AG09309 (cell line): Measurements from ENCODE around the gene WDR12.
"Not testable (repeated sequence)": the region's sequence is repeated elsewhere in the genome, so short reads cannot be mapped to it uniquely, and the experiment has no call there.

Source experiments
- DNase-seq: peaks from one replicate; pipeline ENCODE4 v3.0.0-alpha.2; 2010; ENCODE audit warnings: low read depth
- H3K4me3 ChIP-seq: 2 replicates; pipeline ENCODE4 v1.5.1; 2011; ENCODE audit warnings: mild to moderate bottlenecking, low read depth, low read length, moderate library complexity; ENCODE audit not compliant: control insufficient read depth
- TF ChIP-seq, protein P1 (sequence below): IDR thresholded peaks from 2 replicates; pipeline ENCODE4 v1.5.1; 2011; ENCODE audit warnings: mild to moderate bottlenecking, low read depth, low read length, inconsistent platforms; ENCODE audit not compliant: insufficient read depth, control insufficient read depth; ENCODE audit errors: missing control alignments

Gene WDR12

GRCh38 chr2:202911203-202911511 lies 316 bp downstream of the WDR12 start:
- TF ChIP-seq, protein P1, sequence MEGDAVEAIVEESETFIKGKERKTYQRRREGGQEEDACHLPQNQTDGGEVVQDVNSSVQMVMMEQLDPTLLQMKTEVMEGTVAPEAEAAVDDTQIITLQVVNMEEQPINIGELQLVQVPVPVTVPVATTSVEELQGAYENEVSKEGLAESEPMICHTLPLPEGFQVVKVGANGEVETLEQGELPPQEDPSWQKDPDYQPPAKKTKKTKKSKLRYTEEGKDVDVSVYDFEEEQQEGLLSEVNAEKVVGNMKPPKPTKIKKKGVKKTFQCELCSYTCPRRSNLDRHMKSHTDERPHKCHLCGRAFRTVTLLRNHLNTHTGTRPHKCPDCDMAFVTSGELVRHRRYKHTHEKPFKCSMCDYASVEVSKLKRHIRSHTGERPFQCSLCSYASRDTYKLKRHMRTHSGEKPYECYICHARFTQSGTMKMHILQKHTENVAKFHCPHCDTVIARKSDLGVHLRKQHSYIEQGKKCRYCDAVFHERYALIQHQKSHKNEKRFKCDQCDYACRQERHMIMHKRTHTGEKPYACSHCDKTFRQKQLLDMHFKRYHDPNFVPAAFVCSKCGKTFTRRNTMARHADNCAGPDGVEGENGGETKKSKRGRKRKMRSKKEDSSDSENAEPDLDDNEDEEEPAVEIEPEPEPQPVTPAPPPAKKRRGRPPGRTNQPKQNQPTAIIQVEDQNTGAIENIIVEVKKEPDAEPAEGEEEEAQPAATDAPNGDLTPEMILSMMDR: no peak
- no peak for DNase-seq
- peak overlapping the region; percentile 95 for H3K4me3 ChIP-seq

DNA sequence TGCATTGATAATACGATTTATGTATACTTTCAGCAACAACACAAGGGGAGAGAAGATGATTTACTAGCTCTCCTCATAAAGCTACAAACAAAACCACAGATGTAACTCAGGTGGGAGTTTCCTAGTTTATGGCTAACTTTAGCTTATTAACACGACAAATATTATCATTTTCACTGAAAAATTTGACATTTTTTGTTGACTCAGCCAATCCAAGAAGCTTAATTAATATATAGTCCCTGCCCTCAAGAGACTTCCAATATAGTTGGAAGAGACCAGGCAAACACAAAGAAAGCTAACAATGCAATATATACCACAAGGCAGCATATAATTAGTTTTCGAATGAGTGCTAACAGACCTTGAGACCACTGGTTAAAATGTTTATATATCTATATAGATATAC lies 775 bp downstream of the WDR12 start:
- DNase-seq: no peak
- TF ChIP-seq, protein P1: no peak

GRCh38 chr2:202910250-202910649 lies 1.2 kb downstream of the WDR12 start:
- DNase-seq, H3K4me3 ChIP-seq: not testable (repeated sequence)

More for the DNA sequence above, 775 bp downstream of the WDR12 start:
- H3K4me3 ChIP-seq: peak overlapping the region; percentile 95

DNA sequence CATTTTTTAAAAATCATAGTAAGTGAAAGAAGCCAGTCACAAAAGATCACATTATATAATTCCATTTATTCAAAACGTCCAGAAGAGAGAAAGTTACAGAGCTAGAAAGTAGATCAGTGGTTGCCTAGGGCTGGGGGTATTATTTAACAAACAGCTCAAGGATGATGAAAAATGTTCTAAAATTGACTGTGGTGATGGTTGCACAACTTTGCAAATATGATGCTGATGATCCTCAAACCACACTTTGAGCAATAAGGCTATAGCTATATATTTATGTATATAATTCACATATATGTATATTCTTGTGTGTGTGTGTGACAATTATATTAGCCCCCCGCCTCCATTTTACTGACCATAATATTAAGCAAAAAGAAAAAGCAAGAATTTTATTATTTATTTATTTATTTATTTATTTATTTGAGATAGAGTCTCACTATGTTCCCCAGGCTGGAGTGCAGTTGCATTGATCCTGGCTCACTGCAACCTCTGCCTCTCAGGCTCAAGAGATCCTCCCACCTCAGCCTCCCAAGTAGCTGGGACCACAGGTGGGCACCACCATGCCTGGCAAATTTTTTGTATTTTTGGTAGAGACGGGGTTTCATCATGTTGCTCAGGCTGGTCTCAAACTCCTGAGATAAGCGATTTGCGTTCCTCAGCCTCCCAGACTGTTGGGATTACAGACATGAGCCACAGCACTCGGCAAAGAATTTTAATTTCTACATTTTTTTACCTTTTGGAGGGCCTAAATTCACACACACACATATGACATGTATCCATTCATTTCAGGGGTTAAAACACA lies 1.9 kb downstream of the WDR12 start:
- DNase-seq: no peak
- TF ChIP-seq, protein P1: no peak
- H3K4me3 ChIP-seq: no peak overlapping the region

DNA sequence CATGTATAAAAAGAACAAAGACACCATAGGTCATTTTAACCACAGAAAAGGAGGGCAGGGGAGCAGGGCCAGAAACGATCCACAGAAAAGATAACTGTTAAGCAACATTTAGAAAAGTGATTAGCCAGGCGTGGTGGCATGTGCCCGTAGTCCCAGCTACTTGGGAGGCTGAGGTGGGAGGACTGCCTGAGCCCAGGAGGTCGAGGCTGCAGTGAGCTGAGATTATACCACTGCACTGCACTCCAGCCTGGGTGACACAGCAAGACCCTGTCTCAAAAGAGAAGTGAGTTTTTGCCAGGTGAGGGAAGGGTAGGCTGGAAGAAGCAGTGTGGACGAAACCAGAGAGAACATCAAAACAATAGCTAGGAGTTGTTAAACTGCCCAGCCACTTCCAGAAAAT lies 3.3 kb downstream of the WDR12 start:
- DNase-seq: no peak
- H3K4me3 ChIP-seq: no peak overlapping the region
- TF ChIP-seq, protein P1: no peak

- H3K4me3 ChIP-seq, DNase-seq: not testable (repeated sequence)
These were observed 6.0 kb downstream of the WDR12 start for GRCh38 chr2:202905507-202905906.

- TF ChIP-seq, protein P1: no peak
- no peak overlapping the region for H3K4me3 ChIP-seq
- no peak for DNase-seq
These were observed 26.3 kb downstream of the WDR12 start for GRCh38 chr2:202885190-202885589.
